Natural killer cell (primary cell): ENCODE measurements around the gene RNF151. TPM values are rescaled to one million over a fixed set of nuclear protein-coding genes. Genes with fewer than 3 reads are reported as not detected.

Experiments
- ATAC-seq, 3 donors: fragments of 150-1000 bp in 2 of 3; fragments of 200-7000 bp in 1 of 3; cut with Tn5 transposase; 1 replicate in 1 of 3; 2 replicates in 2 of 3; pipeline ENCODE4 v1.10.0; 2021; ENCODE audit warnings: mild to moderate bottlenecking in 2 of 3, moderate library complexity in 2 of 3
- DNase-seq, 2 donors: peaks; one replicate each; pipeline versions ENCODE4 v3.0.0 to v3.0.0-alpha.2; 2013 to 2021; ENCODE audit warnings: mixed read lengths in 1 of 2
- H3K27ac ChIP-seq: one replicate; pipeline ENCODE4 v1.5.1; 2013; ENCODE audit warnings: mild to moderate bottlenecking, low read length
- H3K27me3 ChIP-seq: one replicate; pipeline ENCODE4 v1.6.1; 2013; ENCODE audit warnings: low read length; ENCODE audit not compliant: control insufficient read depth, insufficient read depth
- H3K36me3 ChIP-seq: one replicate; pipeline ENCODE4 v1.6.1; 2013; ENCODE audit warnings: low read length; ENCODE audit not compliant: control insufficient read depth, insufficient read depth
- H3K4me1 ChIP-seq: one replicate; pipeline ENCODE4 v1.6.1; 2013; ENCODE audit warnings: low read length; ENCODE audit not compliant: control insufficient read depth, insufficient read depth
- H3K4me3 ChIP-seq: one replicate; pipeline ENCODE4 v1.5.1; 2013; ENCODE audit warnings: low read length
- H3K9me3 ChIP-seq: one replicate; pipeline ENCODE4 v1.6.1; 2013; ENCODE audit warnings: low read length; ENCODE audit not compliant: control insufficient read depth, insufficient read depth
- H3K27ac Mint-ChIP-seq, 2 donors: one replicate each; pipeline ENCODE4 v1.8.0; 2022; ENCODE audit warnings: mild to moderate bottlenecking in 2 of 2, mixed read lengths in 2 of 2, moderate library complexity in 1 of 2
- H3K27me3 Mint-ChIP-seq, 2 donors: one replicate each; pipeline ENCODE4 v1.8.0; 2022; ENCODE audit warnings: low read depth in 2 of 2, mixed read lengths in 2 of 2
- H3K36me3 Mint-ChIP-seq: one replicate; pipeline ENCODE4 v1.8.0; 2022; ENCODE audit warnings: mixed read lengths
- H3K4me1 Mint-ChIP-seq, 2 donors: one replicate each; pipeline ENCODE4 v1.8.0; 2022; ENCODE audit warnings: mixed read lengths in 2 of 2
- H3K4me3 Mint-ChIP-seq: one replicate; pipeline ENCODE4 v1.8.0; 2022; ENCODE audit warnings: mild to moderate bottlenecking, moderate library complexity, mixed read lengths
- H3K9me3 Mint-ChIP-seq, 2 donors: one replicate each; pipeline ENCODE4 v1.8.0; 2022; ENCODE audit warnings: mixed read lengths in 2 of 2
- WGBS: methylation state at CpG from one replicate; pipeline ENCODE4 v1.1.7; 2013; ENCODE audit warnings: missing lambda C conversion rate; ENCODE audit not compliant: insufficient coverage; 5-methylcytosine and 5-hydroxymethylcytosine counted together
- intact Hi-C: fragments of 100-400 bp; cut with micrococcal nuclease; formaldehyde crosslinking; loops from one replicate; pipeline ENCODE4 v1.14.2; 2022
- total RNA-seq, 4 donors: library from RNA; stranded (reverse); fragments of 120-200 nt in 1 of 4; gene quantifications; one replicate each; pipeline versions ENCODE4 v1.2.3 to v1.2.4, GENCODE V29; 2013 to 2022
- TF ChIP-seq, protein P1 (sequence below): fragments of 200-600 bp; IDR thresholded peaks from one replicate; pipeline ENCODE4 v1.8.0; 2022; ENCODE audit warnings: antibody characterized with exemption

RNF151 gene
- total RNA-seq, 3 donors from 2014 or later (not counting 1 experiment from before 2014, with no cell fraction given): not detected

DNA sequence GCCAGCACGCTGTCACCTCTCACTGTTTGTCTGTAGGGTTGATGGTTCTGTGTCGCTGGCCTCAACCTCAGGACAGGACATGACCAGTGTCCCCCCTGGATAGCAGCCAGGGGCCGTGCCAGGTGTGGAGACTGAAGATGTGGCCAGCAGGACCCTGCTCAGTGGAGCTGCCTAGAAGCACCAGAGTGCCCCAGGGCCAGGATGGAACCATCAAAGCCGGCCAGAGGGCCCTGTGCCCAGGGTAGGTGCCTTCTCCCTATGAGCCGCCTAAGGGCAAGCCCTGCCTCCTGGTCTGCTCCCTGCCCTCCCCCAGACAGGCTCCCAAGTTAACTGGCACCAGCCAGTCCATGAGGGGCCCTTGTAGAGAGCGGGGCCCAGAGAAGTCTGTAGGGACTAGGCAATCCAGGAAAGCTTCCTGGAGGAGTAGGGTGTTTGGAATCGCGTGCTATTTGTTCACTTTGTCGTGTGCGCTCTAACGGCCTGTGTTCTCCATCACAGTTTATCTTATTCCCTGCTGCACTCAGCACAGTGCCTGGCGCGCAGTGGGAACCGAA lies 7.9 kb upstream of the RNF151 start:
- WGBS: 44% methylated on average over 14 of the region's 14 CpGs
- Mint-ChIP-seq H3K27me3 (no peaks in the 10 kb centered on the region), H3K4me3 (peak overlapping the region; percentile 91), H3K9me3 (no peaks in the 10 kb centered on the region), H3K4me1 (peaks cover 23 to 24% of the 10 kb centered on the region in 2 donors), H3K36me3 (no peaks in the 10 kb centered on the region), H3K27ac (peak overlapping the region; percentile 56 to 85)
- TF ChIP-seq, protein P1, sequence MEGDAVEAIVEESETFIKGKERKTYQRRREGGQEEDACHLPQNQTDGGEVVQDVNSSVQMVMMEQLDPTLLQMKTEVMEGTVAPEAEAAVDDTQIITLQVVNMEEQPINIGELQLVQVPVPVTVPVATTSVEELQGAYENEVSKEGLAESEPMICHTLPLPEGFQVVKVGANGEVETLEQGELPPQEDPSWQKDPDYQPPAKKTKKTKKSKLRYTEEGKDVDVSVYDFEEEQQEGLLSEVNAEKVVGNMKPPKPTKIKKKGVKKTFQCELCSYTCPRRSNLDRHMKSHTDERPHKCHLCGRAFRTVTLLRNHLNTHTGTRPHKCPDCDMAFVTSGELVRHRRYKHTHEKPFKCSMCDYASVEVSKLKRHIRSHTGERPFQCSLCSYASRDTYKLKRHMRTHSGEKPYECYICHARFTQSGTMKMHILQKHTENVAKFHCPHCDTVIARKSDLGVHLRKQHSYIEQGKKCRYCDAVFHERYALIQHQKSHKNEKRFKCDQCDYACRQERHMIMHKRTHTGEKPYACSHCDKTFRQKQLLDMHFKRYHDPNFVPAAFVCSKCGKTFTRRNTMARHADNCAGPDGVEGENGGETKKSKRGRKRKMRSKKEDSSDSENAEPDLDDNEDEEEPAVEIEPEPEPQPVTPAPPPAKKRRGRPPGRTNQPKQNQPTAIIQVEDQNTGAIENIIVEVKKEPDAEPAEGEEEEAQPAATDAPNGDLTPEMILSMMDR: no peak
- Histone ChIP-seq H3K36me3 (peaks cover 20% of the 10 kb centered on the region), H3K27ac (no peak overlapping the region), H3K9me3 (no peaks in the 10 kb centered on the region), H3K4me3 (peak overlapping the region; percentile 7), H3K27me3 (no peaks in the 10 kb centered on the region), H3K4me1 (peaks cover 45% of the 10 kb centered on the region)
- intact Hi-C loops: no loop called here
- ATAC-seq (no peak), DNase-seq (no peak)

DNA sequence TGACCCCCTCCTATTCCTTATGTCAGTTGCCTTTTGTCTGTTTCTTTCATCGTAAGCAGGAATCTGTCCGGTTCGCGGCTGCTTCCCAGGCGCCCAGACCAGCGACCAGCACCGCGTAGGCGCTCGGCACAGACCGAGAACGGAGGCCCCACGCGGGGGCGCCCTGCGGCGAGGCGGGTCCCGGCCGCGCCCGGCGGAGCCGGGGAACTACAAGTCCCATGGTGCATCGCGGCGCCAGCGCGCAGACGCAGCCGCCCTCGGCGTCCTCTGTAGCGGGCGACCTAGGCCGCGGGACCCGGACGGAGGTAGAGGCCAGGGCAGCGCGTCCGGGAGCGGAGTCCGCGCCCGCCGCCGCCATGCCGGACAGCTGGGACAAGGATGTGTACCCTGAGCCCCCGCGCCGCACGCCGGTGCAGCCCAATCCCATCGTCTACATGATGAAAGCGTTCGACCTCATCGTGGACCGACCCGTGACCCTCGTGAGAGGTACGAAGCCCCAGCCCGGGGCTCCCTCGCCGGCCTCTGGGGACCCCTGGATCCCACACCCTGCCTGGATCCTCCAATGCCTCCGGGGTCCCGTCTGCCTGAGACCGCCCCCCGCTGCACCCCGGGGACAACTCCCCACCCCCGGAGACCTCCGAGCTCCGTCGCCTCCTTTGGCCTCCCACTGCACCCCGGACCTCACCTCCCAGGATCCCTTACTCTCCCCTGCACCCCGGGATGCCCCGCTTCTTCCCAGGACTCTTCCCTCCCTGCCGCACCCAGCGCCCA lies 7.2 kb upstream of the RNF151 start, which contains the start of gene NDUFB10:
NDUFB10 (plus strand) TSS at position 270 of the 771 bp plus-strand sequence; CDS start at position 357, 87 bp downstream.
- no peaks in the 10 kb centered on the region for H3K36me3 Mint-ChIP-seq
- H3K27me3 Mint-ChIP-seq: no peaks in the 10 kb centered on the region
- TF ChIP-seq, protein P1: peak; percentile 30
- H3K27me3 ChIP-seq: no peaks in the 10 kb centered on the region
- under 1% methylated on average over 79 of the region's 79 CpGs for WGBS
- peaks cover 20% of the 10 kb centered on the region for H3K36me3 ChIP-seq
- peaks cover 49% of the 10 kb centered on the region for H3K4me1 ChIP-seq
- peak within 1 kb of the TSS; percentile 91 for H3K4me3 Mint-ChIP-seq
- peak; percentile 83 to 96 for DNase-seq
- no peaks in the 10 kb centered on the region for H3K9me3 ChIP-seq
- H3K9me3 Mint-ChIP-seq: no peaks in the 10 kb centered on the region
- intact Hi-C loops: no loop called here
- peak within 1 kb of the TSS; percentile 56 to 85 for H3K27ac Mint-ChIP-seq
- peak within 1 kb of the TSS; percentile 65 for H3K27ac ChIP-seq
- H3K4me1 Mint-ChIP-seq: peaks cover 29 to 31% of the 10 kb centered on the region in 2 donors
- H3K4me3 ChIP-seq: peak within 1 kb of the TSS; percentile 78
- ATAC-seq: peak; percentile 89 to 94 (median 90)

DNA sequence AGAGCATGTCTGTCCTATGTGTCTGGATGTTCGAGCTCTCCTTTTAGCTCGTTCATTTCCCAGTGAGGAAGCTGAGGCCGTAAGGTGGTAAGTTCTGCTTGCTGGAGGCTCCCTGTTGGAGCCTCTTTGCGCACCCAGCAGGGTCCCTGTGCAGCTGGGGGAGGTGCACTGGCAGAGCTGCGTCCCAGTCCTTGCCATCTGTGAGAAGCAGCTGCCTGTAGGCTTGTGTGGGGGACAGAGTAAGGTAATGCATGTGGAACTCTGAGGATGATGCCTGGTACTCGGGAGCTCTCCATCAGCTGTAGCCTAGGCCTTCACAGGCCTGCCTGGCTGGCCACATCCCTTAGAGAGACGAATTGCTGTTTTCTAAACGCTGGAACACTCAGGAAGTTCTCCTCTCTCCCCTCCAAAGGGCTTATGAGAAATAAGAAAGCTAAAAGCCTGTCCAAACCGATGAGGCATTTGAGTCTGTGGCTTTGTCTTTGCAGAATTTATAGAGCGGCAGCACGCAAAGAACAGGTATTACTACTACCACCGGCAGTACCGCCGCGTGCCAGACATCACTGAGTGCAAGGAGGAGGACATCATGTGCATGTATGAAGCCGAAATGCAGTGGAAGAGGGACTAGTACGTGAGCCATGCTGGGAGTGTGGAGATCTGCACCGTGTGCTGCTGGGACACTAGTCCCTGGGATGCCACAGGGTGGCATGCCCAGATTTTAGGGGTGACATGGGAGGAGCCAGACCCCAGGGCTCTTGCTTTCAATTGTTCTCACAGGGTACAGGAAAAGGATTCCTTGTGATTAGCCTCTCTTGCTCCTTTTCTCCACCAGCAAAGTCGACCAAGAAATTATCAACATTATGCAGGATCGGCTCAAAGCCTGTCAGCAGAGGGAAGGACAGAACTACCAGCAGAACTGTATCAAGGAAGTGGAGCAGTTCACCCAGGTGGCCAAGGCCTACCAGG lies 5.7 kb upstream of the RNF151 start:
- Histone ChIP-seq H3K27ac (no peak overlapping the region), H3K4me3 (no peak overlapping the region), H3K27me3 (no peaks in the 10 kb centered on the region), H3K9me3 (no peaks in the 10 kb centered on the region), H3K36me3 (peaks cover 20% of the 10 kb centered on the region), H3K4me1 (peaks cover 58% of the 10 kb centered on the region)
- H3K36me3 Mint-ChIP-seq: no peaks in the 10 kb centered on the region
- ATAC-seq (no peak), DNase-seq (peak in 1 of 2 donors; percentile 56)
- H3K27ac Mint-ChIP-seq: peak overlapping the region; percentile 56 to 85
- H3K9me3 Mint-ChIP-seq: no peaks in the 10 kb centered on the region
- no peaks in the 10 kb centered on the region for H3K27me3 Mint-ChIP-seq
- peaks cover 41% of the 10 kb centered on the region in 2 donors for H3K4me1 Mint-ChIP-seq
- TF ChIP-seq, protein P1: no peak
- peak overlapping the region; percentile 91 for H3K4me3 Mint-ChIP-seq
- intact Hi-C loops: no loop called here
- WGBS: 60% methylated on average over 20 of the region's 20 CpGs
